ENCODE results near the gene FAR2.

GRCh38 chr12:29198901-29199300 is 49.8 kb downstream of the FAR2 start:
- TF ChIP-seq CTCF (IDR thresholded peaks at IDR 0.05) (no peak), POLR2A (IDR thresholded peaks at IDR 0.05) (no peak)
